CD4-positive, CD25-positive, alpha-beta regulatory T cell (primary cell): Measurements from ENCODE around the gene SCGB2B2. TPM values are rescaled to one million over a fixed set of nuclear protein-coding genes. Genes with fewer than 3 reads are reported as not detected.
"Not testable (repeated sequence)": the region's sequence is repeated elsewhere in the genome, so short reads cannot be mapped to it uniquely, and the experiment has no call there.

Source experiments
- ATAC-seq, 2 donors: fragments of 150-1000 bp; cut with Tn5 transposase; one replicate each; pipeline ENCODE4 v1.10.0; 2021; ENCODE audit warnings: low read depth in 2 of 2, moderate number of reproducible peaks in 2 of 2, moderate library complexity in 1 of 2
- DNase-seq, 3 donors: peaks; one replicate each; pipeline versions ENCODE4 v3.0.0 to v3.0.0-alpha.2; 2012 to 2022; ENCODE audit warnings: mixed read lengths in 1 of 3
- H3K27ac ChIP-seq: one replicate; pipeline ENCODE4 v1.7.0; 2013; ENCODE audit warnings: mild to moderate bottlenecking, low read length; ENCODE audit not compliant: insufficient read depth, poor library complexity, severe bottlenecking
- H3K27me3 ChIP-seq: one replicate; pipeline ENCODE4 v1.7.0; 2013; ENCODE audit warnings: low read length; ENCODE audit not compliant: control insufficient read depth, insufficient read depth
- H3K36me3 ChIP-seq: one replicate; pipeline ENCODE4 v1.7.0; 2013; ENCODE audit warnings: mild to moderate bottlenecking, low read length, moderate library complexity; ENCODE audit not compliant: control insufficient read depth, insufficient read depth
- H3K4me1 ChIP-seq: 2 replicates; pipeline ENCODE4 v1.7.0; 2013; ENCODE audit warnings: mild to moderate bottlenecking, low read length; ENCODE audit not compliant: insufficient read depth, control insufficient read depth, poor library complexity, severe bottlenecking
- H3K4me3 ChIP-seq: one replicate; pipeline ENCODE4 v1.7.0; 2013; ENCODE audit warnings: low read depth, mild to moderate bottlenecking, low read length, moderate library complexity
- H3K9me3 ChIP-seq, 2 experiments: 1 replicate in 1 of 2; 2 replicates in 1 of 2; pipeline ENCODE4 v1.7.0; 2013; ENCODE audit warnings: low read length in 2 of 2, mild to moderate bottlenecking in 1 of 2, moderate library complexity in 1 of 2; ENCODE audit not compliant: control insufficient read depth in 2 of 2
- H3K27ac Mint-ChIP-seq, 3 donors: one replicate each; pipeline ENCODE4 v1.8.0; 2020 to 2022; ENCODE audit warnings: mild to moderate bottlenecking in 3 of 3, mixed read lengths in 3 of 3, moderate library complexity in 2 of 3
- H3K27me3 Mint-ChIP-seq: one replicate; pipeline ENCODE4 v1.8.0; 2022; ENCODE audit warnings: mild to moderate bottlenecking, mixed read lengths
- H3K36me3 Mint-ChIP-seq: one replicate; pipeline ENCODE4 v1.8.0; 2020; ENCODE audit warnings: mixed read lengths
- H3K4me1 Mint-ChIP-seq, 4 donors: one replicate each; pipeline ENCODE4 v1.8.0; 2020 to 2022; ENCODE audit warnings: mixed read lengths in 4 of 4, mild to moderate bottlenecking in 1 of 4
- H3K4me3 Mint-ChIP-seq, 4 donors: one replicate each; pipeline ENCODE4 v1.8.0; 2020 to 2022; ENCODE audit warnings: mild to moderate bottlenecking in 4 of 4, mixed read lengths in 4 of 4, moderate library complexity in 3 of 4
- H3K9me3 Mint-ChIP-seq, 7 donors: one replicate each; pipeline ENCODE4 v1.8.0; 2020 to 2022; ENCODE audit warnings: mixed read lengths in 7 of 7, mild to moderate bottlenecking in 3 of 7, moderate library complexity in 2 of 7
- polyA plus RNA-seq, 4 donors: library from polyadenylated mRNA; unstranded; fragments of 300-500 nt; fragmentation: Illumina TruSeq; gene quantifications; one replicate each; pipeline ENCODE4 v1.2.3, GENCODE V29; 2021
- total RNA-seq: library from RNA; stranded (reverse); gene quantifications from one replicate; pipeline ENCODE4 v1.2.3, GENCODE V29; 2022

Gene SCGB2B2
- total and polyA plus RNA-seq, 5 donors from 2014 or later = 0.07 to 0.74 TPM; not detected in 3

GRCh38 chr19:34707661-34708060 lies 30.7 kb upstream of the SCGB2B2 start:
- no peaks in the 10 kb centered on the region for H3K36me3 Mint-ChIP-seq
- H3K9me3 Mint-ChIP-seq = peaks cover 0 to 19% (median 5%) of the 10 kb centered on the region in 7 donors
- no peak overlapping the region for H3K4me3 Mint-ChIP-seq
- peaks cover 0 to 4% (median 2%) of the 10 kb centered on the region in 4 donors for H3K4me1 Mint-ChIP-seq
- H3K36me3 ChIP-seq = no peaks in the 10 kb centered on the region
- H3K4me1 ChIP-seq = no peaks in the 10 kb centered on the region
- no peaks in the 10 kb centered on the region for H3K9me3 ChIP-seq
- no peak overlapping the region for H3K4me3 ChIP-seq
- no peak overlapping the region for H3K27ac Mint-ChIP-seq
- no peak overlapping the region for H3K27ac ChIP-seq
- ATAC-seq (no peak), DNase-seq (no peak)
- H3K27me3 Mint-ChIP-seq = peaks cover 14% of the 10 kb centered on the region
- H3K27me3 ChIP-seq = peaks cover 3% of the 10 kb centered on the region

DNA sequence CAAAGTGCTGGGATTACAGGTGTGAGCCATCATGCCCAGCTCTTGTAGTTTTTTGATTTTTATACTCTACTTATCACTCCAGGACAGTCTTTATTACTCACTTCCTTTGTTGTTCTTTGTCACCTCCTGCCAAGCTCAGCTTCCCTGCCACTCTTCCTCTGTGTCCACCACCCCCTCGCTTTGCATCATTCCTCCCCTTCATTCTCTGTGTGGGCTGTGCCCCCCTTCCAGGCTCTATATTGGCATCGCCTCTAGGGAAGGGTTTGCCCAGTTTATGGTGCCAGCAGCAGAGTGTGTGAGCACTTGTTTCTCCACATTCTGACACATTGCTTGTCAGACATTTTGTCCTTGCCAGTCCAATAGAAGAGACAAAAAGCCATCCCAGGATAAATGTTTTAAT lies 15.6 kb upstream of the SCGB2B2 start:
- Mint-ChIP-seq H3K9me3 (peaks cover 3 to 31% (median 10%) of the 10 kb centered on the region in 7 donors), H3K4me3 (no peak overlapping the region), H3K27me3 (peaks cover 10% of the 10 kb centered on the region), H3K27ac (no peak overlapping the region), H3K4me1 (no peaks in the 10 kb centered on the region), H3K36me3 (peaks cover 3% of the 10 kb centered on the region)
- no peak for ATAC-seq
- DNase-seq = no peak
- H3K36me3 ChIP-seq = no peaks in the 10 kb centered on the region
- H3K9me3 ChIP-seq = peaks cover 13 to 17% of the 10 kb centered on the region in 2 experiments
- H3K27ac ChIP-seq = no peak overlapping the region
- peaks cover 2% of the 10 kb centered on the region for H3K27me3 ChIP-seq
- H3K4me3 ChIP-seq = no peak overlapping the region
- no peaks in the 10 kb centered on the region for H3K4me1 ChIP-seq

GRCh38 chr19:34690372-34690771 lies 13.4 kb upstream of the SCGB2B2 start:
- H3K27ac Mint-ChIP-seq = no peak overlapping the region
- peaks cover 34 to 39% of the 10 kb centered on the region in 2 experiments for H3K9me3 ChIP-seq
- H3K36me3 Mint-ChIP-seq = peaks cover 6% of the 10 kb centered on the region
- peaks cover 2% of the 10 kb centered on the region for H3K27me3 ChIP-seq
- peaks cover 0 to 4% (median 0%) of the 10 kb centered on the region in 4 donors for H3K4me1 Mint-ChIP-seq
- H3K27ac ChIP-seq = no peak overlapping the region
- no peak for DNase-seq
- no peak overlapping the region for H3K4me3 ChIP-seq
- H3K4me3 Mint-ChIP-seq = no peak overlapping the region
- H3K36me3 ChIP-seq = no peaks in the 10 kb centered on the region
- H3K9me3 Mint-ChIP-seq = peaks cover 4 to 50% (median 23%) of the 10 kb centered on the region in 7 donors
- no peak for ATAC-seq
- peaks cover 10% of the 10 kb centered on the region for H3K27me3 Mint-ChIP-seq
- H3K4me1 ChIP-seq = no peaks in the 10 kb centered on the region

- H3K9me3 ChIP-seq = peaks cover 50 to 57% of the 10 kb centered on the region in 2 experiments
- H3K27ac Mint-ChIP-seq = no peak overlapping the region
- peaks cover 10% of the 10 kb centered on the region for H3K27me3 Mint-ChIP-seq
- no peaks in the 10 kb centered on the region for H3K4me1 ChIP-seq
- peaks cover 4 to 63% (median 31%) of the 10 kb centered on the region in 7 donors for H3K9me3 Mint-ChIP-seq
- no peak overlapping the region for H3K27ac ChIP-seq
- no peaks in the 10 kb centered on the region for H3K27me3 ChIP-seq
- DNase-seq = no peak
- no peak overlapping the region for H3K4me3 Mint-ChIP-seq
- H3K36me3 ChIP-seq = peaks cover 13% of the 10 kb centered on the region
- peaks cover 0 to 4% (median 0%) of the 10 kb centered on the region in 4 donors for H3K4me1 Mint-ChIP-seq
- no peak overlapping the region for H3K4me3 ChIP-seq
- no peak for ATAC-seq
- H3K36me3 Mint-ChIP-seq = peaks cover 19% of the 10 kb centered on the region
Measured at GRCh38 chr19:34688592-34688991, 11.6 kb upstream of the SCGB2B2 start.

DNA sequence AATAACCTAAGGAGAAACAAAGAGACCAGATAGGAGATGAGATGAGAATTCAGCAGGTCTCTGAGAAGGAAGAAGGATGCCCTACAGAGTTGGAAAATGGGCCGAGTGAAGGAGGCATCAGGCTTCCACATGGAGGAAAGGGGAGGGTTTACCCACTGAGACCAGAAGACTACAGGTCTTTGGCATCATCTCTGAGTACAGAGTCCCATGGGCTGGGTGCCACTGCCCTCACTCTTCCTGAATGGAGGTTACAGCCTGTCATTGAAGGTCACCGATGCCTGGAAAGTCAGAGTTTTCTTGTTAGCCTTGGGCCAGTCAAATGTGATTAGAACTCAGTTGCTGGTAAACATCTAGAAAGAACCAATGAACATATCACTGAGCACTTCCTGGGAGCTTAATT lies 10.4 kb upstream of the SCGB2B2 start:
- Histone ChIP-seq H3K4me1 (no peaks in the 10 kb centered on the region), H3K9me3 (peaks cover 61 to 69% of the 10 kb centered on the region in 2 experiments), H3K27me3 (no peaks in the 10 kb centered on the region), H3K36me3 (peaks cover 26% of the 10 kb centered on the region), H3K4me3 (no peak overlapping the region), H3K27ac (no peak overlapping the region)
- Mint-ChIP-seq H3K27ac (no peak overlapping the region), H3K9me3 (peaks cover 4 to 73% (median 33%) of the 10 kb centered on the region in 7 donors), H3K4me3 (no peak overlapping the region), H3K36me3 (peaks cover 29% of the 10 kb centered on the region), H3K4me1 (peaks cover 0 to 4% (median 0%) of the 10 kb centered on the region in 4 donors), H3K27me3 (peaks cover 3% of the 10 kb centered on the region)
- no peak for ATAC-seq
- DNase-seq = no peak

DNA sequence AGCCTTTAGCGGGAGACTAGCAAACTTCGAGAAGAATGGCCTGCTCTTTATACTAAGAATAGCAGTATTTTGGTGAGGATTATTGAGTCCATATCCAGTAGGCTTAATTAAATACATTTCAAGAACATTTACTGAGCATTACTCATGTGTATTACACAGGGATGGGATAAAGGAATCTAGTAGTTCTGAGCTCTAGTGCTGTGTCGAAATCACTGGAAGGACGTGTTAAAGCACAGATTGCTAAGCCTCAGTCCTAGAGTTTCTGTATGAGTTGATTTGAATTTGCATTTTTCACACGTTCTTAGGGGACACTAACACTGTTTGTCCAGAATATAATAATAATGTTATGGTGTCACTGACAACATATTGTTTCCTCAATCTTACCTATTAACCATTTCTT lies 9.5 kb upstream of the SCGB2B2 start:
- no peak overlapping the region for H3K4me3 ChIP-seq
- H3K4me3 Mint-ChIP-seq = no peak overlapping the region
- DNase-seq (no peak), ATAC-seq (no peak)
- peaks cover 34% of the 10 kb centered on the region for H3K36me3 ChIP-seq
- no peaks in the 10 kb centered on the region for H3K27me3 ChIP-seq
- peaks cover 35% of the 10 kb centered on the region for H3K36me3 Mint-ChIP-seq
- H3K9me3 ChIP-seq = peaks cover 70 to 78% of the 10 kb centered on the region in 2 experiments
- H3K27me3 Mint-ChIP-seq = no peaks in the 10 kb centered on the region
- H3K4me1 Mint-ChIP-seq = peaks cover 0 to 4% (median 0%) of the 10 kb centered on the region in 4 donors
- H3K27ac ChIP-seq = no peak overlapping the region
- H3K4me1 ChIP-seq = no peaks in the 10 kb centered on the region
- no peak overlapping the region for H3K27ac Mint-ChIP-seq
- H3K9me3 Mint-ChIP-seq = peaks cover 4 to 77% (median 29%) of the 10 kb centered on the region in 7 donors

- H3K4me1 ChIP-seq, H3K4me3 Mint-ChIP-seq, H3K27me3 ChIP-seq, ATAC-seq, H3K27ac ChIP-seq, H3K27me3 Mint-ChIP-seq, H3K4me1 Mint-ChIP-seq, H3K4me3 ChIP-seq, DNase-seq, H3K27ac Mint-ChIP-seq: not testable (repeated sequence)
- Mint-ChIP-seq H3K9me3 (peaks cover 4 to 83% (median 34%) of the 10 kb centered on the region in 7 donors), H3K36me3 (peaks cover 44% of the 10 kb centered on the region)
- Histone ChIP-seq H3K9me3 (peaks cover 76 to 87% of the 10 kb centered on the region in 2 experiments), H3K36me3 (peaks cover 46% of the 10 kb centered on the region)
Measured at GRCh38 chr19:34685266-34685665, 8.3 kb upstream of the SCGB2B2 start.

GRCh38 chr19:34681478-34681877 lies 4.5 kb upstream of the SCGB2B2 start:
- Histone ChIP-seq H3K4me3 (no peak overlapping the region), H3K4me1 (peaks cover 16% of the 10 kb centered on the region), H3K27ac (no peak overlapping the region), H3K27me3 (no peaks in the 10 kb centered on the region), H3K9me3 (peaks cover 58 to 64% of the 10 kb centered on the region in 2 experiments), H3K36me3 (peaks cover 55% of the 10 kb centered on the region)
- no peaks in the 10 kb centered on the region for H3K27me3 Mint-ChIP-seq
- ATAC-seq (no peak), DNase-seq (no peak)
- no peak overlapping the region for H3K27ac Mint-ChIP-seq
- peaks cover 53% of the 10 kb centered on the region for H3K36me3 Mint-ChIP-seq
- peaks cover 2 to 63% (median 33%) of the 10 kb centered on the region in 7 donors for H3K9me3 Mint-ChIP-seq
- peaks cover 10 to 38% (median 21%) of the 10 kb centered on the region in 4 donors for H3K4me1 Mint-ChIP-seq
- no peak overlapping the region for H3K4me3 Mint-ChIP-seq
